WERI-Rb-1 (cell line): ENCODE measurements around the gene BLNK.

Source experiments
- DNase-seq: peaks from one replicate; pipeline ENCODE4 v3.0.0-alpha.2; 2020
- H3K27ac ChIP-seq: fragments of 250-450 bp; sonication (Bioruptor Pico); 2 replicates; pipeline ENCODE4 v1.5.1; 2020; ENCODE audit warnings: mild to moderate bottlenecking, moderate library complexity
- H3K27me3 ChIP-seq: fragments of 250-450 bp; sonication (Bioruptor Pico); 2 replicates; pipeline ENCODE4 v1.5.1; 2021; ENCODE audit warnings: mild to moderate bottlenecking, low read depth, moderate library complexity; ENCODE audit not compliant: insufficient read depth, severe bottlenecking
- H3K36me3 ChIP-seq: fragments of 250-450 bp; sonication (Bioruptor Pico); 2 replicates; pipeline ENCODE4 v1.5.1; 2020; ENCODE audit warnings: mild to moderate bottlenecking, moderate library complexity
- H3K4me3 ChIP-seq: 2 replicates; pipeline ENCODE4 v1.5.1; 2011; ENCODE audit warnings: low read depth, mild to moderate bottlenecking, control low read depth, low read length
- H3K9me3 ChIP-seq: fragments of 250-450 bp; sonication (Bioruptor Pico); 2 replicates; pipeline ENCODE4 v1.5.1; 2021; ENCODE audit warnings: mild to moderate bottlenecking, moderate library complexity; ENCODE audit not compliant: severe bottlenecking
- TF ChIP-seq, protein P1 (sequence below): IDR thresholded peaks from 2 replicates; pipeline ENCODE4 v1.5.1; 2011; ENCODE audit warnings: low read depth, mild to moderate bottlenecking, control low read depth, inconsistent platforms, low read length

BLNK gene

DNA sequence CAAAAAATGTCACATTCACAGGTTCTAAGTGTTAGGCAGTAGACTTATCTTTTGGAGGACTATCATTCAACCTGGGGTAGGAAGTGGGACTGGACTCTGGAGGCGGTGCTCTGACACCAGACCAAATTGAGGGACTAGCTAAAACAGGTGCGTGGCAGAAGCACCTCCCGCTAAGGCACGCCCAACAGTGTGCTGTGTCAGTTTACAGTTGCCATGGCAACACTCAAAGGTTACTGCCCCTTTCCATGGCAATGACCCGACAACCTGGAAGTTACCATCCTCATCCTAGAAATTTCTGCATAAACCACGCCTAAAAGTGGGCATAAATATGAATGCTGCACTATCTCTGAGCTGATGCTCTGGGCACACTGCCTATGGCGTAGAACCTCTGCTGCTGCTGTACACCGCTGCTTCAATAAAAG, 14.0 kb upstream of the BLNK start:
- Histone ChIP-seq H3K4me3 (no peak overlapping the region), H3K27ac (no peak overlapping the region), H3K36me3 (no peaks in the 10 kb centered on the region), H3K9me3 (no peaks in the 10 kb centered on the region), H3K27me3 (no peaks in the 10 kb centered on the region)
- TF ChIP-seq, protein P1, sequence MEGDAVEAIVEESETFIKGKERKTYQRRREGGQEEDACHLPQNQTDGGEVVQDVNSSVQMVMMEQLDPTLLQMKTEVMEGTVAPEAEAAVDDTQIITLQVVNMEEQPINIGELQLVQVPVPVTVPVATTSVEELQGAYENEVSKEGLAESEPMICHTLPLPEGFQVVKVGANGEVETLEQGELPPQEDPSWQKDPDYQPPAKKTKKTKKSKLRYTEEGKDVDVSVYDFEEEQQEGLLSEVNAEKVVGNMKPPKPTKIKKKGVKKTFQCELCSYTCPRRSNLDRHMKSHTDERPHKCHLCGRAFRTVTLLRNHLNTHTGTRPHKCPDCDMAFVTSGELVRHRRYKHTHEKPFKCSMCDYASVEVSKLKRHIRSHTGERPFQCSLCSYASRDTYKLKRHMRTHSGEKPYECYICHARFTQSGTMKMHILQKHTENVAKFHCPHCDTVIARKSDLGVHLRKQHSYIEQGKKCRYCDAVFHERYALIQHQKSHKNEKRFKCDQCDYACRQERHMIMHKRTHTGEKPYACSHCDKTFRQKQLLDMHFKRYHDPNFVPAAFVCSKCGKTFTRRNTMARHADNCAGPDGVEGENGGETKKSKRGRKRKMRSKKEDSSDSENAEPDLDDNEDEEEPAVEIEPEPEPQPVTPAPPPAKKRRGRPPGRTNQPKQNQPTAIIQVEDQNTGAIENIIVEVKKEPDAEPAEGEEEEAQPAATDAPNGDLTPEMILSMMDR = no peak
- no peak for DNase-seq

DNA sequence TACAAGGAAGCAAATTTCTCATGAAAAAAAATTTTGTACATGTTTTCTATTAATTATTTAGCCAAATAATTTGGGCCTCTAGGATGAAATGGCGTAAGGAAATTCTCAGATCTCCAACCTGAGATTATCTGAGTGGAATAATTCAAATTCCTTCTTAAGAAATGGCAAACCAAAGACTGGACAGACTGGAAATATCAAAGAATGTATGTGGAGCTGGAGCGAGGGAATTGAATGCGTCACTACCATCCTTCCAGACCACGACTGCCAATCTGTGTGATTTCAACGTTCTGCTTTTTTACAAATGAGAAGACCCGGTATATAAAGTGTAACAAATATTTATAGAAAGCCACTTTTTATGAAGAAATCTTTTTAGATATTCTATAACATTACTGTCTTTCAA, 12.4 kb upstream of the BLNK start:
- DNase-seq = no peak
- H3K4me3 ChIP-seq = no peak overlapping the region
- TF ChIP-seq, protein P1 = no peak
- H3K9me3 ChIP-seq = no peaks in the 10 kb centered on the region
- H3K27ac ChIP-seq = no peak overlapping the region
- H3K27me3 ChIP-seq = no peaks in the 10 kb centered on the region
- H3K36me3 ChIP-seq = no peaks in the 10 kb centered on the region

DNA sequence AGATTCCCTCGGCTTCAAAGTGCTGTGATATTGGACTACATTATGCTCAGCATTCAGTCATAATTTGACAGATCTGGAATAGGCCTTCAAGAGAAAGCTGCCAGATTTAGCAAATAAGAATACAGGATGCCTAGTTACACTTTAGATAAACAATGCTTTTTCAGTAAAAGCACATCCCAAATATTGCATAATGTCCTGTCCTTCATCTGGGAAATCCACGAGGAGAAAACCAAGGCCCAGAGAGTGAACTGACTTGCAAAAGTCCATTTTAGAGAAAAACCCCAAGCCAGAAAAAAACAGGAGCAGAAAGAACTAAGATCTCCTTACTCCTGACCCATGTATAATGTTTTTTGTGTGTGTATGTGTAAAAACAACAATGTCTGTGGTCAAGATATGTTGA, 12.0 kb upstream of the BLNK start:
- no peaks in the 10 kb centered on the region for H3K36me3 ChIP-seq
- TF ChIP-seq, protein P1 = no peak
- no peak for DNase-seq
- no peaks in the 10 kb centered on the region for H3K9me3 ChIP-seq
- H3K4me3 ChIP-seq = no peak overlapping the region
- H3K27me3 ChIP-seq = no peaks in the 10 kb centered on the region
- no peak overlapping the region for H3K27ac ChIP-seq

DNA sequence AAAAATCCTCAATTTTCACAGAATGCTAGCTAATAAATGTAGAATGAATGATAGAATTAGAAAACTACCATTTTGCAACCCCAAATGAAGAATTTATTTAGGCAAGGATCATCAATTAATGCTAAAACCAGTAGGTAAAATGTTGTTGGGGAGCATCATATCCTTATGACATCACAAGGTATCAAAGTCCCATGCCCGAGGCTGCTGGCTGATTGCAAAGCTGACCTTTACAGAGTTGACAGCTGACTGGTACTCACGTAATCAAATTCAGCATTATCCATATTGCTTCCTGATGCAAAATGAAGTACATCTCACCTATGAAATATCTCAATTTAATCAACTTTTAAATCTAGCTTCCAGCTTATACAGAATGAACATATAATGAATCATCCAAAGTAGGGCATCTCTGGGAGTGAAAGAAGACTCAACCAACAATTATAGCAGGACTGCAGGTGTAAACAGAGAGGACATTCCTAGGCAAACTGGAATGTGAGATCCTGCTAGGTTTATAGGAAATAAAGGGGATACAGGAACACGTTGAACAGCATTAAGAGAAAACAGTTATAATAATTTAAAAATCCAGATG, 10.2 kb upstream of the BLNK start:
- H3K9me3 ChIP-seq = no peaks in the 10 kb centered on the region
- H3K27me3 ChIP-seq = no peaks in the 10 kb centered on the region
- no peak overlapping the region for H3K27ac ChIP-seq
- no peak for DNase-seq
- H3K4me3 ChIP-seq = no peak overlapping the region
- TF ChIP-seq, protein P1 = no peak
- no peaks in the 10 kb centered on the region for H3K36me3 ChIP-seq

DNA sequence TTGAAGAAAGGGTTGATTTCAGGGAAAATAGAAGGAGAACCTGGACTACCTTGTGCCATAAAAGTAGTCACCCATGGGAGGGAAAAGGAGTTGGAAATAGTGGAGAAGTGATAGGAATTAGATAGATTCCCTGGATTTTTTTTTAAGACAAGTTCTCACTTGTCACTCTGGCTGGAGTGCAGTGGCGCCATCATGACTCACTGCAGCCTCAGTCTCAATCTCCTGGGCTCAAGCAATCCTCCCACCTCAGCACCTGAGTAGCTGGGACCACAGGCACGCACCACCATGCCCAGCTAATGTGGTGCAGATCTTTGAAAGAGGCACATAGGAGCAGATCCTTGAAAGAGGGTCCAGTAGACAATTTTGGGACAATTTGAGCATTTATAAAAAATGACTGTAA, 9.5 kb upstream of the BLNK start:
- no peak overlapping the region for H3K27ac ChIP-seq
- no peaks in the 10 kb centered on the region for H3K36me3 ChIP-seq
- no peaks in the 10 kb centered on the region for H3K9me3 ChIP-seq
- no peaks in the 10 kb centered on the region for H3K27me3 ChIP-seq
- no peak overlapping the region for H3K4me3 ChIP-seq
- DNase-seq = peak; percentile 15
- TF ChIP-seq, protein P1 = no peak

DNA sequence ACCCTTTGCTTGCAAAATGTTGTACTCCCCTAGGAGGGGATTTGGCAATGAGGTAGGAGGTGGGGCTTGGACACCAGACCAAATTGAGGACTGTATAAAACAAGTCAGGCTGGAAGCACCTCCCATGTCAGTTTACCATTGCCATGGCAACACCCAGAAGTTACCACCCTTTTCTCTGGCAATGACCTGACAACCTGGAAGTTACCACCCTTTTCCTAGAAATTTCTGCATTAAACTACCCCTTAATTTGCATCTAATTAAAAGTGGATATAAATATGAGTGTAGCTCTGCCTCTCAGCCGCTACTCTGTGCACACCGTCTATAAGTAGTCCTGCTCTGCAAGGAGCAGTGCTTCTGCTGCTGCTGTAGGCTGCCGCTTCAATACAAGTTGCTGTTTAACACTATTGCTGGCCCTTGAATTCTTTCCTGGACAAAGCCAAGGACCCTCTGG, 7.8 kb upstream of the BLNK start:
- Histone ChIP-seq H3K27me3 (no peaks in the 10 kb centered on the region), H3K27ac (no peak overlapping the region), H3K36me3 (no peaks in the 10 kb centered on the region), H3K9me3 (no peaks in the 10 kb centered on the region), H3K4me3 (no peak overlapping the region)
- DNase-seq = no peak
- TF ChIP-seq, protein P1 = no peak
